MV-4-11 (cell line): Measurements from ENCODE around the gene ZRANB1.
A peak's percentile ranks its signal among the peaks of the same experiment; 100 is the strongest.
"Not testable (repeated sequence)": the region's sequence is repeated elsewhere in the genome, so short reads cannot be mapped to it uniquely, and the experiment has no call there.

Experiments used
- DNase-seq: peaks from one replicate; lab custom pipeline; 2025; lab: John Stamatoyannopoulos, UW

ZRANB1 gene

DNA sequence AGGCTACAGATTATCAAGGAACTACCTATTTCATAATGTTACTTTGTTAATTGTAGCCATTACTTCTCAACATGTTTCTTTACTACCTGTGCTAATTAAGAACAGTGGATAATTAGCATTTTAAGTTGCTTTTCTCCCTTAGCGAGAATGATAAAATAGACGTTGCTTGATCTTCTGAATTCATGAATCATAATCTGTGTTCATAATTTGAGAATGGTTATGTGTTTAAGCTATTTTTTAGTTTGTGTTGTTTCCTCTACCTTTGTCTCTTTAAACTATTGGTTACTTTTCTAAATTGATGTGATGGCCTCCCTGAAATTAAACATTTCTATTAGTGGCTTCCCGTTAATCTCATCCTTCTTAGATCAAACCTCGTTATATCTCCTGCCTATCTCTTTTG lies at the start of gene ZRANB1:
TSS of gene ZRANB1 (plus strand) at position 301 of the 400 bp plus-strand sequence. CDS start 371 bp downstream, outside the sequence.
- DNase-seq: no peak

- DNase-seq: no peak
Measured at GRCh38 chr10:124892905-124893304, 49.0 kb upstream of the ZRANB1 start.

DNA sequence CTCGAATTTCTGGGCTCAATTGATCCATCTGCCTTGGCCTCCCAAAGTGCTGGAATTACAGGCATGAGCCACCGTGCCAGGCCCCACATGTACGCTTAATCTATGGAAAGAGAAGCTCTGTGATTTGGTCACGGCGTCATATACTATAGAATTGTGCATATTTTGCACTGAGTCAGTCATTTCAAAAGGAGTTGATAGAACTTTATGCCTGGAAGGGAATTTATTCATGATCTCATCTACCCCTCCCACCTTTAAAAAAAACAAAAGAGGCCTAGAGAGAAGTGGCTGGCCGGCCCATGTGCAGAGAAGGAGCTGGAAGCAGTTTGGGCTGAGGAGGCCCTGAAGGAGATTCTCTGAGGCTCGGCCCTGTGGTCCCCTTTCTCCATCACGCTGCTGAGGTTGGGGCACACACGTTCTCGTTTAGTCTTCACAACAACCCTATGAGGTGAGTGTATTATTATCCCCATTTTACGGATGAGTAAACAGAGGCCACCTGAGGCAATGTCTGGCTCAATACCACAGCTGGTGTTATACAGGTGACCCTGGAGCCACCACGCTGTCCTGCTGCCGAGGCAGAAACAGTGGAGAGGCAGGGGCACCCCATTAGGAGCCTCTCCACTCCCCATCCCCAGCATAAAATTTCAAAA lies 47.2 kb upstream of the ZRANB1 start:
- DNase-seq: no peak

GRCh38 chr10:124896751-124897150 lies 45.2 kb upstream of the ZRANB1 start:
- DNase-seq: no peak

GRCh38 chr10:124898471-124898870 lies 43.5 kb upstream of the ZRANB1 start:
- DNase-seq: no peak

DNA sequence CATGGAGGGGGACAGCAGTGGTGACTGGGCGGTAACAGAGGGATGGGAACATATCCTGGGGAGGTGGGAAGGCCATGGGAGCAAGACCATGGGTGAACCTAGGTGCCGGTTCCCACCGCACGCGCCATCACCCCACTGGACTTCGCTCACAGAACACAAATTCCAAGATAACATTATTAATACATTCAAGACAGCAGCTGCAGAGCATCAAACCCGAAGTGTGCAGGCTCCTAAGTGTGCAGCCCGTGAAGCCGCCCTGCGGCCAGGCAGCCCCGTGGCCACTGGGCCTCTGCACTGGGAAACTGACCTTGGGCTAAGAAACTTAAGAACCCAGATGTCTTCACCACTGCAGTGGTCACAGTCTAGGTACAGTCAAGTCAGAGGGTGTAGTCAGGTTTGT lies 42.8 kb upstream of the ZRANB1 start:
- DNase-seq: no peak

DNA sequence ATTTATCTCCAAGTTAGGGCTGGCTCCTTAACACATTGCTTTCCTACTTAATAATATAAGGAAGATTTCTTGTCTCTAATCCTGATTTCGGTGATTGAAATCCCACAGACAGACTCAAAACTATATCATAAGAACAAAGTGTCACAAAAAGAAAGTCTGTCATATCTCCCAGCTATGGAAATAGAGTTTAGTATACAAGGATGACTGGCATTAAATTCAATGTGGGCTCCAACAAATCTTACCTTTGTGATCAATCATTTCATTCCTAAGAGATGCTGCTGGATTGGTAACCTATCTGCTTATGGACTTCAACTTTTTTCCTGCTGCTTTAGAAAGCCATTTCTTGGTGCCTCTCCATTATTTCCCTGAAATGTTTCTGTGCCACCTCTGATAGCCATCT lies 39.5 kb upstream of the ZRANB1 start:
- DNase-seq: no peak

DNA sequence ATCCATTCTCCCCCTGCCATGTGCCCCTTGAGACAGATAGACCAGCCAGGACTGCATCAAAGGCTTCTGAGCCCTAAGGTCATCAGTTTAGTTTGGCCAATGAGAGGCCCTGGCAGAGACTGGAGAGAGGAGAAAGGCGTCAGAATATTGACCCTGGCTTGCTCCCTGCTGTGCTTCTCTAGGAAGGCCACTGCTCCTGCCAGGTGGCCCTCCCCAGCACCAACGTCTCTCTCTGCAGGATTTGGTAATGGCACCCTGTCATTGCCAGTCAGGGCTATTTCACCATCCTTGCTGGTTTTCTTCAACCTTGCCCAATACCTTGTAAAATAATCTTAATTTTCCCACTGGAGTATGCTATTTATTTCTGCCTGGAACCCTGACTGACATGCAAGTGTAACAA lies 38.8 kb upstream of the ZRANB1 start:
- no peak for DNase-seq

- DNase-seq: no peak
Measured at GRCh38 chr10:124904796-124905195, 37.1 kb upstream of the ZRANB1 start.

GRCh38 chr10:124906551-124907001 lies 35.3 kb upstream of the ZRANB1 start:
- no peak for DNase-seq

DNA sequence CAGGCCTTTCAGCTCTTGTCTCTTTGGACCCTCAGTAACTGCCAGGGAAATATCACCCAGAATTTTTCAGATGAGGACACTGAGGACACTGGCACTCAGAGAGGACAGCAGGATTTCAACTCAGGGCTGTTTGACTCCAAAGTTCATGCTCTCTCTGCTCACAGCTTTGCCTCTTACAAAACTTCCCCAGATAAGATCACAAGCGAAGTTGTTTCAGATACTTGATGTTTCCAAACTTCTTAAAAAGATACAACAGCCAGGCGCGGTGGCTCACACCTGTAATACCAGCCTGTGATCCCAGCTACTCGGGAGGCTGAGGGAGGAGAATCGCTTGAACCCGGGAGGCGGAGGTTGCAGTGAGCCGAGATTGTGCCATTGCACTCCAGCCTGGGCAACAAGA lies 32.4 kb upstream of the ZRANB1 start:
- no peak for DNase-seq

GRCh38 chr10:124911124-124912067 lies 30.5 kb upstream of the ZRANB1 start:
- no peak for DNase-seq

- DNase-seq: no peak
Measured at GRCh38 chr10:124912101-124912886, 29.6 kb upstream of the ZRANB1 start.

DNA sequence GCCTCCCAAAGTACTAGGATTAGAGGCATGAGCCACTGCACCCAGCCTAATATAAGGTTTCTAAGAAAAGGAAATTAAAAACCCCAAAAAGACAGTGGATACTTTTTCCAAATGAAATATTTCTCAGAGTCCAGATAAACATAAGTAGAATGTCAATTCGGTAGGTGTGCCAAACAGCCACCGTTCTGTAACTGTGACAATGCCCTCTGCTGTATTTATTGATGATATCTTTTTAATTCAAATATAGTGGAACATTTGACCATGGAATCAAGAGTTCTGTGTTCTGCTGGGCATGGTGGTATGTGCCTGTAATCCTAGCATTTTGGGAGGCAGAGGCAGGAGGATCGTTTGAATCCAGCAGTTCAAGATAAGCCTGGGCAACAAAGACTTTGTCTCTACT lies 28.8 kb upstream of the ZRANB1 start:
- no peak for DNase-seq

DNA sequence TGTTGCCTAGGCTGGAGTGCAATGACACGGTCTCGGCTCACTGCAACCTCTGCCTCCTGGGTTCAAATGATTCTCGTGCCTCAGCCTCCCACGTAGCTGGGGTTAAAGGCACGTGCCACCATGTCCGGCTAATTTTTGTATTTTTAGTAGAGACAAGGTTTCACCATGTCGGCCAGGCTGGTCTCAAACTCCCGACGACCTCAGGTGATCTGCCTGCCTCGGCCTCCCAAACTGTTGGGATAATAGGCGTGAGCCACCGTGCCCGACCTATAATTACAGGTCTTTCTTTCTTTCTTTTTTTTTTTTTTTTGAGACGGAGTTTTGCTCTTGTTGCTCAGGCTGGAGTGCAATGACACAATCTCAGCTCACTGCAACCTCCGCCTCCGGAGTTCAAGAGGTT lies 27.5 kb upstream of the ZRANB1 start:
- DNase-seq: not testable (repeated sequence)

- no peak for DNase-seq
Measured at GRCh38 chr10:124916098-124916584, 25.8 kb upstream of the ZRANB1 start.

- peak; percentile 94 for DNase-seq
Measured at GRCh38 chr10:124916585-124917427, 25.1 kb upstream of the ZRANB1 start.

DNA sequence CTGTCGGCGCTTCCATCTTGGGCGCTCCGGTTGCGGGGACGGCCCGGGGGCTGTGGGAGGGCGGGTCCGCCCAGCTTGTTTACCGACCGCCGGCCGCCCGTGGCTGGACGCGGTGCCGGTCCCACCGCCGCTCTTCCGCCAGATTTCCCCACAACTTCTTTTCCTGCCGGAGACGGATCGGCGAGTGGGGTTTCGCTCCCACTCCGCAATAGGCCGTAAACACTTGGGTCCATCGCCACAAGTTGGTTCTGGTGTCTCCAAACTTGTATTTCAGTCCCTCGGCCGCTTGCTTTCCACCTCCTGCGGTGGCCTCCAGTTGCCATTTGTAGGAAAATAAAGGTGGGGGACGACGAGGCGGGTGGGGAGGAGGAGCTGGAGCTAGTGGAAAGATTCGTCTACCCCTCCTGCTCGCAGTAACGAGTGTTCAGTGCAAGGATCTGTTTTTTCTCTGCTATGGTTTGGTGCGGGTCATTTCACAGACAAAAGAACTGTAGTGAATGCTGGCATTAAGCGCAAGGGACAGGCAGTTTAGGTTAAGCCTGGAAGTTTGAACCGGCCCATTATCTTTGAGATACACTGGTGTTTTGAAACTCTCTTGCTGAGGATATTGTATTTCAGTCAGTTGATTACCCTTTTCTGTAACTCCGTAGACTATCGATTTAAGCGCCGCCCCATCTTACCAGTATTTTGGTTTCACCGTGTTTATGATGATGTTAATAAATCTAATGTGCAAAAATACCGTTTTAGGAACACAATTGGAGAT lies 24.3 kb upstream of the ZRANB1 start:
- DNase-seq: no peak

DNA sequence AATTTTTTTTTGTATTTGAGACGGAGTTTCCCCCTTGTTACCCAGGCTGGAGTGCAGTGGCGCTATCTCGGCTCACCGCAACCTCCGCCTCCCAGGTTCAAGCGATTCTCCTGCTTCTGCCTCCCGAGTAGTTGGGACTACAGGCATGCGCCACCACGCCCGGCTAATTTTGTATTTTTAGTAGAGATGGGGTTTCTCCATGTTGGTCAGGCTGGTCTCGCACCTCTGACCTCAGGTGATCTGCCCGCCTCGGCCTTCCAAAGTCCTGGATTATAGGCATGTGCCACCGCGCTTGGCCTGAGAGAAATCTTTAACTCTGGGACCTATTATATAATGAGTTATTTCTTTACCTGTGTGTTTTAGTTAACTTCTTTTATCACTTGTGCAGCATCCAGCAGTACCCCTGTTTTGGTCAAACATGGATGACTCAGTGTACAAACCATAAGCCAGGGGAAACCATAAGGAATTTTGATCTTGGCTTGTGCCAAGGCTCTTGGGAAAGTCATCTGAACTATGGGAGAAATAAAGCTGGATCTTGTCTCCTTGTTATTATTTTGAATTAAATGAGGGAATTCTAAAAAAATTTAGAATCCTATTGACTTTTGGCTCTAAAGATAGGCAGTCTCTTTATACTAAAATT lies 23.6 kb upstream of the ZRANB1 start:
- DNase-seq: no peak

DNA sequence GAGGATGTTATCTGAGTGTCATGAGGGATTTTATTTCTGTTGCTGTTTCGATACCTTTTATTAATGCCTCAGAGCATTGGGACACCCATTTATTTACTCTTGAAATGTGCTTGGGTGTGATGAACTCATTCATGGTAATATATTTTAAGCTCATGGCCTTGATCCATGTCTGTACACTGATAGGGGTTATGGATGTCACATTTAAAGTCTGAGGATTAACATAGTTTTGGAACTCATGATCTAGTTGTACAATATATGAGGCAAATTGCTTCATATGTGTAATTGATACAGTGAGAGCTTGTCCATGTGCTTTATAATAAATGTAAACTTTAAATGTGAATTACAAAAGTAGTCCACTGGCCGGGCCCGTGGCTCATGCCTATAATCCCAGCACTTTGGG lies 23.0 kb upstream of the ZRANB1 start:
- no peak for DNase-seq
